Hepatocyte (in vitro differentiated cells): ENCODE data around the gene DBF4.

ENCODE experiments used
- CTCF ChIP-seq: fragments of 200-600 bp; sonication (generic); IDR thresholded peaks from 2 replicates; pipeline ENCODE4 v1.5.1; 2016; ENCODE audit warnings: antibody characterized with exemption, mild to moderate bottlenecking; ENCODE audit not compliant: poor library complexity
- EZH2phosphoT487 ChIP-seq: fragments of 200-600 bp; sonication (generic); IDR thresholded peaks from one replicate; pipeline ENCODE4 v1.6.1; 2018; ENCODE audit warnings: antibody characterized with exemption, mild to moderate bottlenecking, low read depth, moderate library complexity; ENCODE audit not compliant: unreplicated experiment, severe bottlenecking

DNA sequence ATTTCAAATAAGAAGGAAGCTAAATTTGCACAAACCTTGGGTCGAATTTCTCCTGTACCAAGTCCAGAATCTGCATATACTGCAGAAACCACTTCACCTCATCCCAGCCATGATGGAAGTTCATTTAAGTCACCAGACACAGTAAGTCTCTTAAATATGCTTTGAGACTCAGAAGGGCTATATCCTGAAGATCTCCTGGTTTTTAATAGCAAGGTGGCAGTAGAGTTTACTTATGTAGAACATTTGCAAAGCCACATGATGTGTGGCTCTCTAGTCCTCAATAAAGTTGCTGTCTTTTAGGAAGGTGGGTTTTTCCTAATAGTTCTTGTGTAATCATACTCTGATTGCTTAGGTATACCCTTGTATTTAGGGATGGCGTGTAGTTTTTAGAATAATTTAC, 8.7 kb downstream of the DBF4 start:
- no peak for TF ChIP-seq CTCF
- TF ChIP-seq EZH2phosphoT487: no peak
